H1 (cell line): ENCODE data around the gene ABHD17B. TPM values are rescaled to one million over a fixed set of nuclear protein-coding genes. Genes with fewer than 3 reads are reported as not detected.
A peak's percentile ranks its signal among the peaks of the same experiment; 100 is the strongest.

Experiments
- CTCF ChIA-PET: fragments of 300-600 bp; sonication (Branson Sonifier 250); formaldehyde crosslinking; loops from one replicate; lab custom pipeline; 2021; ENCODE audit not compliant: partially characterized antibody; lab: Charles Lee
- POLR2A ChIA-PET: fragments of 300-600 bp; sonication (Branson Sonifier 250); formaldehyde crosslinking; loops from one replicate; lab custom pipeline; 2021; ENCODE audit warnings: inconsistent platforms; ENCODE audit not compliant: partially characterized antibody; lab: Charles Lee
- DNase-seq, 2 experiments: peaks; one replicate each; pipeline versions ENCODE4 v3.0.0 to v3.0.0-alpha.2; 2010 to 2022; ENCODE audit warnings: low spot score in 2 of 2, low read depth in 1 of 2, mixed read lengths in 1 of 2
- FAIRE-seq: peaks from 2 replicates; lab custom pipeline; 2011; peaks lifted over from hg19 to GRCh38; lab: Jason Lieb, UNC
- H2AFZ ChIP-seq: 2 replicates; pipeline ENCODE4 v1.8.1; 2012; ENCODE audit warnings: low read length, inconsistent platforms
- H2AK5ac ChIP-seq: 2 replicates; pipeline ENCODE4 v1.6.1; 2013; ENCODE audit warnings: low read depth, low read length
- H2BK120ac ChIP-seq: replicated peaks from 2 replicates; pipeline ENCODE3; 2013; ENCODE audit warnings: low read depth, low read length, inconsistent platforms
- H2BK12ac ChIP-seq: 2 replicates; pipeline ENCODE4 v1.6.1; 2013; ENCODE audit warnings: low read depth, low read length
- H2BK15ac ChIP-seq: 2 replicates; pipeline ENCODE4 v1.6.1; 2013; ENCODE audit warnings: low read length
- H2BK20ac ChIP-seq: 2 replicates; pipeline ENCODE4 v1.6.1; 2013; ENCODE audit warnings: low read length
- H2BK5ac ChIP-seq: 2 replicates; pipeline ENCODE4 v1.6.1; 2013; ENCODE audit warnings: low read depth, low read length
- H3K14ac ChIP-seq: 2 replicates; pipeline ENCODE4 v1.6.1; 2013; ENCODE audit warnings: inconsistent platforms; ENCODE audit not compliant: insufficient read length
- H3K18ac ChIP-seq: 2 replicates; pipeline ENCODE4 v1.6.1; 2013; ENCODE audit warnings: low read length; ENCODE audit errors: extremely low read depth
- H3K23ac ChIP-seq: 2 replicates; pipeline ENCODE4 v1.6.1; 2013; ENCODE audit warnings: inconsistent platforms; ENCODE audit not compliant: insufficient read length
- H3K23me2 ChIP-seq: 2 replicates; pipeline ENCODE4 v1.6.1; 2013; ENCODE audit warnings: low read depth, low read length
- H3K27ac ChIP-seq: 2 replicates; pipeline ENCODE4 v1.6.1; 2011; ENCODE audit warnings: low read depth, low read length, inconsistent platforms
- H3K27me3 ChIP-seq, 4 experiments: replicated peaks in 1 of 4; 1 replicate in 1 of 4; 2 replicates in 3 of 4; pipeline versions ENCODE4 v1.6.1 to v1.8.1; 2011 to 2013; ENCODE audit warnings: low read length in 3 of 4, mild to moderate bottlenecking in 3 of 4, inconsistent platforms in 2 of 4, mixed read lengths in 2 of 4, moderate library complexity in 1 of 4; ENCODE audit not compliant: control insufficient read depth in 3 of 4, insufficient read depth in 3 of 4; ENCODE audit errors: extremely low read depth in 1 of 4
- H3K36me3 ChIP-seq, 4 experiments: 2 replicates each; pipeline versions ENCODE4 v1.6.1 to v1.8.1; 2011 to 2013; ENCODE audit warnings: mild to moderate bottlenecking in 4 of 4, low read length in 3 of 4, moderate library complexity in 2 of 4, control low read depth in 1 of 4, inconsistent platforms in 1 of 4; ENCODE audit not compliant: insufficient read depth in 4 of 4, control insufficient read depth in 2 of 4
- H3K4ac ChIP-seq: replicated peaks from 2 replicates; pipeline ENCODE3; 2013; ENCODE audit warnings: low read length, low read depth, mixed read lengths, inconsistent platforms; ENCODE audit not compliant: insufficient read length
- H3K4me1 ChIP-seq, 4 experiments: replicated peaks in 1 of 4; 1 replicate in 1 of 4; 2 replicates in 3 of 4; pipeline versions ENCODE4 v1.6.1 to v1.8.1; 2011 to 2013; ENCODE audit warnings: low read length in 3 of 4, inconsistent platforms in 2 of 4, mixed read lengths in 1 of 4; ENCODE audit not compliant: insufficient read depth in 4 of 4, control insufficient read depth in 3 of 4
- H3K4me2 ChIP-seq, 2 experiments: 2 replicates each; pipeline versions ENCODE4 v1.6.1 to v1.8.1; 2011 to 2013; ENCODE audit warnings: low read depth in 2 of 2, low read length in 2 of 2, control low read depth in 1 of 2, inconsistent platforms in 1 of 2, mild to moderate bottlenecking in 1 of 2; ENCODE audit not compliant: insufficient read depth in 1 of 2
- H3K4me3 ChIP-seq, 4 experiments: fragments of 200-600, 300-600 bp in 1 of 4; sonication (generic), shearing (Covaris generic), sonication (Bioruptor Twin) in 1 of 4; 2 replicates each; pipeline versions ENCODE4 v1.5.1 to v1.8.1; 2011 to 2016; ENCODE audit warnings: low read length in 4 of 4, low read depth in 3 of 4, control low read depth in 2 of 4, inconsistent platforms in 2 of 4, mild to moderate bottlenecking in 2 of 4, mixed read lengths in 1 of 4, moderate library complexity in 1 of 4; ENCODE audit not compliant: insufficient read depth in 2 of 4; ENCODE audit errors: extremely low read depth in 1 of 4
- H3K56ac ChIP-seq: replicated peaks from 2 replicates; pipeline ENCODE3; 2013; ENCODE audit warnings: low read depth, mild to moderate bottlenecking, mixed read lengths, low read length, inconsistent platforms; ENCODE audit not compliant: insufficient read length
- H3K79me1 ChIP-seq: 2 replicates; pipeline ENCODE4 v1.6.1; 2013; ENCODE audit warnings: low read depth, low read length, control low read depth
- H3K79me2 ChIP-seq, 2 experiments: 2 replicates each; pipeline versions ENCODE4 v1.6.1 to v1.8.1; 2012 to 2013; ENCODE audit warnings: low read length in 2 of 2, mild to moderate bottlenecking in 2 of 2, inconsistent platforms in 1 of 2; ENCODE audit not compliant: insufficient read depth in 2 of 2, control insufficient read depth in 1 of 2
- H3K9ac ChIP-seq, 4 experiments: replicated peaks in 1 of 4; 1 replicate in 1 of 4; 2 replicates in 3 of 4; pipeline versions ENCODE4 v1.6.1 to v1.8.1; 2011 to 2013; ENCODE audit warnings: low read depth in 3 of 4, low read length in 3 of 4, control low read depth in 2 of 4, mild to moderate bottlenecking in 2 of 4, moderate library complexity in 2 of 4, inconsistent platforms in 1 of 4; ENCODE audit errors: extremely low read depth in 1 of 4
- H3K9me3 ChIP-seq, 2 experiments: 2 replicates each; pipeline versions ENCODE4 v1.6.1 to v1.8.1; 2012 to 2013; ENCODE audit warnings: mild to moderate bottlenecking in 2 of 2, moderate library complexity in 2 of 2, control low read depth in 1 of 2, inconsistent platforms in 1 of 2, low read depth in 1 of 2, low read length in 1 of 2, mixed read lengths in 1 of 2; ENCODE audit not compliant: insufficient read depth in 2 of 2
- H4K20me1 ChIP-seq, 2 experiments: replicated peaks in 1 of 2; 2 replicates each; pipeline versions ENCODE3 to v1.8.1; 2011 to 2013; ENCODE audit warnings: inconsistent platforms in 2 of 2, low read length in 2 of 2, mild to moderate bottlenecking in 1 of 2; ENCODE audit not compliant: insufficient read depth in 2 of 2, control insufficient read depth in 1 of 2
- H4K5ac ChIP-seq: 2 replicates; pipeline ENCODE4 v1.6.1; 2013; ENCODE audit warnings: low read length, low read depth, mixed read lengths, inconsistent platforms; ENCODE audit not compliant: insufficient read length
- H4K8ac ChIP-seq: 2 replicates; pipeline ENCODE4 v1.8.0; 2013; ENCODE audit warnings: mild to moderate bottlenecking, moderate library complexity, low read length, inconsistent platforms; ENCODE audit not compliant: insufficient read depth; ENCODE audit errors: extremely low read depth
- H4K91ac ChIP-seq: replicated peaks from 2 replicates; pipeline ENCODE3; 2013; ENCODE audit warnings: low read length, mixed read lengths, inconsistent platforms; ENCODE audit not compliant: insufficient read length
- HDAC2 ChIP-seq, 2 experiments: fragments of 300-600 bp in 1 of 2; sonication (generic) in 1 of 2; IDR thresholded peaks; 2 replicates each; pipeline ENCODE4 v1.6.1; 2011 to 2012; ENCODE audit warnings: low read depth in 2 of 2, low read length in 2 of 2, mild to moderate bottlenecking in 2 of 2, moderate library complexity in 2 of 2, borderline replicate concordance in 1 of 2, inconsistent platforms in 1 of 2
- SP2 ChIP-seq: IDR thresholded peaks from 2 replicates; pipeline ENCODE4 v1.6.1; 2012; ENCODE audit warnings: mild to moderate bottlenecking, low read length, inconsistent platforms
- SP4 ChIP-seq: IDR thresholded peaks from 2 replicates; pipeline ENCODE4 v1.6.1; 2012; ENCODE audit warnings: low read length, inconsistent platforms
- WGBS, 2 experiments: shearing (Covaris generic) in 1 of 2; methylation state at CpG; one replicate each; pipeline versions ENCODE4 v1.1.6 to v1.1.7; 2013 to 2015; ENCODE audit warnings: low lambda C conversion rate in 2 of 2, mixed read lengths in 2 of 2, inconsistent platforms in 1 of 2, low coverage in 1 of 2, missing lambda C conversion rate in 1 of 2; ENCODE audit not compliant: insufficient replicate concordance in 2 of 2, insufficient coverage in 1 of 2, insufficient read length in 1 of 2; ENCODE audit errors: extremely low coverage in 1 of 2, missing lambda C conversion rate in 1 of 2; 5-methylcytosine and 5-hydroxymethylcytosine counted together
- polyA plus RNA-seq, 7 experiments: library from polyadenylated mRNA; depleted of rRNA in 3 of 7; stranded (reverse) in 5 of 7; unstranded in 2 of 7; fragments of >200 nt in 5 of 7; fragments of 200-250 nt in 2 of 7; gene quantifications; 1 replicate in 5 of 7; 2 replicates in 1 of 7; 4 replicates in 1 of 7; pipeline versions ENCODE4 v1.2.1 to v1.2.3, GENCODE V29; 2011 to 2013; ENCODE audit warnings: missing spikeins in 2 of 7, mixed read lengths in 2 of 7
- total RNA-seq: library from RNA; stranded (reverse); fragmentation: NEBNext Ultra II Directional; extraction: Animal tissue kit (Norgen Biotek cat#: 25700); gene quantifications from 2 replicates; pipeline ENCODE4 v1.2.1, GENCODE V29; 2021

ABHD17B gene
- total and polyA plus RNA-seq, 2 of the 8 experiments (the other 6 are each of a cell fraction or from before 2014, with no cell fraction given): 37.2 to 60.8 TPM

GRCh38 chr9:71816916-71817451 is 94.0 kb downstream of the ABHD17B start:
- no peak overlapping the region for H3K18ac ChIP-seq
- H4K8ac ChIP-seq: no peak overlapping the region
- no peak overlapping the region for H3K23ac ChIP-seq
- H2BK120ac ChIP-seq: no peak overlapping the region
- no peak overlapping the region for H2BK20ac ChIP-seq
- no peak overlapping the region for H3K27ac ChIP-seq
- H2AFZ ChIP-seq: 0 out of 2 replicates have a peak overlapping the region, but pooled peaks have one; percentile 55
- no peak overlapping the region for H2BK5ac ChIP-seq
- no peak overlapping the region for H3K9ac ChIP-seq
- peaks cover 0 to 3% (median under 1%) of the 10 kb centered on the region in 4 experiments; a peak in 2 of 7 replicates for H3K4me1 ChIP-seq
- no peak overlapping the region for H4K5ac ChIP-seq
- H3K79me1 ChIP-seq: no peaks in the 10 kb centered on the region
- POLR2A ChIA-PET: interaction anchor here (0.6 kb wide), 1 partner anchor 173 kb away, joined by 3 read pairs; no protein-coding TSS in a partner anchor
- FAIRE-seq (no peak), DNase-seq (no peak)
- H2BK15ac ChIP-seq: no peak overlapping the region
- H3K14ac ChIP-seq: no peak overlapping the region
- no peak overlapping the region for H3K4me2 ChIP-seq
- H4K91ac ChIP-seq: no peak overlapping the region
- no peak overlapping the region for H3K4me3 ChIP-seq
- H3K79me2 ChIP-seq: no peaks in the 10 kb centered on the region
- H3K27me3 ChIP-seq: no peaks in the 10 kb centered on the region
- H3K9me3 ChIP-seq: no peaks in the 10 kb centered on the region
- H3K56ac ChIP-seq: no peak overlapping the region
- no peaks in the 10 kb centered on the region for H4K20me1 ChIP-seq
- H2BK12ac ChIP-seq: peak overlapping the region; percentile 13; the same call in 1 of the 2 replicates
- no peaks in the 10 kb centered on the region for H3K23me2 ChIP-seq
- H3K4ac ChIP-seq: no peak overlapping the region
- H2AK5ac ChIP-seq: no peak overlapping the region
- CTCF ChIA-PET: interaction anchor here (0.6 to 5.4 kb wide), 13 partner anchors 10 to 1004 kb away, joined by 3 to 48 read pairs (median 4); no protein-coding TSS in a partner anchor
- WGBS, 2 experiments: 77% methylated on average over 9 of the region's 9 CpGs; no CpG with 5 or more reads in 1 of the 2 experiments
- no peaks in the 10 kb centered on the region for H3K36me3 ChIP-seq
- TF ChIP-seq SP4: no peak
- no peak for TF ChIP-seq HDAC2 (IDR thresholded peaks at IDR 0.05; ENCODE audit: borderline replicate concordance in 1 of 2, low read depth in 2 of 2, low read length in 2 of 2)
- TF ChIP-seq SP2: no peak
